CD14-positive monocyte (primary cell): ENCODE measurements around the gene CFAP70. TPM values are rescaled to one million over a fixed set of nuclear protein-coding genes. Genes with fewer than 3 reads are reported as not detected.

Experiments
- DNase-seq, 3 donors: peaks; one replicate each; pipeline ENCODE4 v3.0.0-alpha.2; 2011 to 2022
- H2AFZ ChIP-seq: 2 replicates; pipeline ENCODE4 v1.6.0; 2012; ENCODE audit warnings: mild to moderate bottlenecking, low read depth, low read length, inconsistent platforms; ENCODE audit not compliant: insufficient read depth, poor library complexity, severe bottlenecking
- H3K27ac ChIP-seq, 2 donors: 1 replicate in 1 of 2; 2 replicates in 1 of 2; pipeline ENCODE4 v1.5.1; 2012 to 2013; ENCODE audit warnings: low read length in 2 of 2, control low read depth in 1 of 2, inconsistent platforms in 1 of 2, low read depth in 1 of 2, mild to moderate bottlenecking in 1 of 2
- H3K27me3 ChIP-seq, 2 donors: one replicate each; pipeline versions ENCODE4 v1.6.0 to v1.6.1; 2011 to 2013; ENCODE audit warnings: low read length in 2 of 2; ENCODE audit not compliant: control insufficient read depth in 2 of 2, insufficient read depth in 2 of 2
- H3K36me3 ChIP-seq, 2 donors: replicated peaks in 1 of 2; 1 replicate in 1 of 2; 2 replicates in 1 of 2; pipeline versions ENCODE4 v1.5.1 to v1.6.1; 2012 to 2013; ENCODE audit warnings: low read length in 2 of 2, control low read depth in 1 of 2, inconsistent platforms in 1 of 2, mild to moderate bottlenecking in 1 of 2; ENCODE audit not compliant: insufficient read depth in 2 of 2, control insufficient read depth in 1 of 2
- H3K4me1 ChIP-seq, 2 donors: 1 replicate in 1 of 2; 2 replicates in 1 of 2; pipeline versions ENCODE4 v1.5.1 to v1.6.1; 2012 to 2013; ENCODE audit warnings: low read length in 2 of 2, control low read depth in 1 of 2, inconsistent platforms in 1 of 2, mild to moderate bottlenecking in 1 of 2, moderate library complexity in 1 of 2; ENCODE audit not compliant: insufficient read depth in 2 of 2, control insufficient read depth in 1 of 2
- H3K4me2 ChIP-seq: replicated peaks from 2 replicates; pipeline ENCODE3; 2012; ENCODE audit warnings: low read length, moderate library complexity, mild to moderate bottlenecking; ENCODE audit not compliant: poor library complexity, severe bottlenecking; ENCODE audit errors: extremely low read depth
- H3K4me3 ChIP-seq, 3 experiments: fragments of 200-600 bp in 1 of 3; sonication (generic) in 1 of 3; replicated peaks in 1 of 3; 1 replicate in 2 of 3; 2 replicates in 1 of 3; pipeline ENCODE4 v1.5.1; 2011 to 2013; ENCODE audit warnings: low read length in 3 of 3, mild to moderate bottlenecking in 3 of 3, control low read depth in 2 of 3, low read depth in 2 of 3, inconsistent platforms in 1 of 3, moderate library complexity in 1 of 3
- H3K79me2 ChIP-seq: 2 replicates; pipeline ENCODE4 v1.6.0; 2012; ENCODE audit warnings: mild to moderate bottlenecking, control low read depth, inconsistent platforms, low read length, moderate library complexity; ENCODE audit not compliant: insufficient read depth
- H3K9ac ChIP-seq: 2 replicates; pipeline ENCODE4 v1.6.0; 2017; ENCODE audit warnings: low read length, mild to moderate bottlenecking; ENCODE audit not compliant: insufficient read depth, poor library complexity, severe bottlenecking
- H3K9me3 ChIP-seq, 2 donors: replicated peaks in 1 of 2; 1 replicate in 1 of 2; 2 replicates in 1 of 2; pipeline versions ENCODE4 v1.5.1 to v1.6.1; 2012 to 2013; ENCODE audit warnings: low read length in 2 of 2, control low read depth in 1 of 2; ENCODE audit not compliant: control insufficient read depth in 1 of 2, insufficient read depth in 1 of 2
- H4K20me1 ChIP-seq: 2 replicates; pipeline ENCODE4 v1.6.0; 2012; ENCODE audit warnings: mild to moderate bottlenecking, low read length, control low read depth, moderate library complexity; ENCODE audit not compliant: insufficient read depth
- H3K27ac Mint-ChIP-seq, 7 donors: one replicate each; pipeline ENCODE4 v1.8.0; 2020; ENCODE audit warnings: mild to moderate bottlenecking in 7 of 7, mixed read lengths in 7 of 7, moderate library complexity in 6 of 7, inconsistent platforms in 2 of 7
- H3K27me3 Mint-ChIP-seq, 3 donors: one replicate each; pipeline ENCODE4 v1.8.0; 2021 to 2022; ENCODE audit warnings: low read depth in 3 of 3, mild to moderate bottlenecking in 3 of 3, mixed read lengths in 3 of 3, moderate library complexity in 3 of 3, inconsistent platforms in 1 of 3
- H3K36me3 Mint-ChIP-seq, 2 donors: one replicate each; pipeline ENCODE4 v1.8.0; 2020; ENCODE audit warnings: mixed read lengths in 2 of 2, inconsistent platforms in 1 of 2, mild to moderate bottlenecking in 1 of 2
- H3K4me1 Mint-ChIP-seq: one replicate; pipeline ENCODE4 v1.8.0; 2020; ENCODE audit warnings: mild to moderate bottlenecking, mixed read lengths
- H3K4me3 Mint-ChIP-seq, 2 donors: one replicate each; pipeline ENCODE4 v1.8.0; 2020; ENCODE audit warnings: mild to moderate bottlenecking in 2 of 2, mixed read lengths in 2 of 2, moderate library complexity in 1 of 2
- H3K9me3 Mint-ChIP-seq, 7 donors: one replicate each; pipeline ENCODE4 v1.8.0; 2020 to 2022; ENCODE audit warnings: mixed read lengths in 7 of 7, mild to moderate bottlenecking in 6 of 7, moderate library complexity in 6 of 7, inconsistent platforms in 2 of 7
- WGBS: methylation state at CpG from one replicate; pipeline ENCODE4 v1.1.5; 2013; ENCODE audit warnings: missing lambda C conversion rate; ENCODE audit not compliant: insufficient coverage; 5-methylcytosine and 5-hydroxymethylcytosine counted together
- intact Hi-C, 2 donors: fragments of 100-400 bp; cut with micrococcal nuclease; formaldehyde crosslinking; loops; one replicate each; pipeline versions ENCODE4 v1.15.0 to v1.15.1; 2023
- polyA plus RNA-seq, 3 donors: library from polyadenylated mRNA; depleted of rRNA in 1 of 3; unstranded in 2 of 3; stranded (reverse) in 1 of 3; fragments of 300-500 nt in 2 of 3; fragments of >200 nt in 1 of 3; fragmentation: Illumina TruSeq in 2 of 3; gene quantifications; 1 replicate in 2 of 3; 2 replicates in 1 of 3; pipeline ENCODE4 v1.2.3, GENCODE V29; 2012 to 2021
- TF ChIP-seq, protein P1 (sequence below): fragments of 200-600 bp; IDR thresholded peaks from one replicate; pipeline ENCODE4 v1.8.0; 2022; ENCODE audit warnings: antibody characterized with exemption, mild to moderate bottlenecking

CFAP70 gene
- polyA plus RNA-seq, 3 donors: 0.13 to 1.1 TPM; not detected in 1

DNA sequence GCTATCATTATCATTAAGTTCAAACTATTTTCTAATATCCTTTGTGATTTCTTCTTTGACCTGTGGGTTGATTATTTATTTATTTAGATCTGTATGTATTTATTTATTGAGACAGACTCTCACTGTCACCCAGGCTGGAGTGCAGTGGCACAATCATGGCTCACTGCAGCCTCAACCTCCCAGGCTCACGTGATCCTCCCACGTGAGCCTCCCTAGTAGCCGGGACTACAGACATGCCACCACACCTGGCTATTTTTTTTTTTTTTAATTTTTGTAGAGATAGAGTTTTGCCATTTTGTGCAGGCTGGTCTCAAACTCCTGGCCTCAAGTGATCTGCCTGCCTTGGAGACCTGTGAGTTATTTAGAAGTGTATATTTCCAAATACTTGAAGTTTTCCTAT, 77.6 kb downstream of the CFAP70 start:
- no peaks in the 10 kb centered on the region for H3K4me1 ChIP-seq
- DNase-seq: no peak
- H3K4me3 Mint-ChIP-seq: no peak overlapping the region
- H3K4me3 ChIP-seq: no peak overlapping the region
- H3K27ac Mint-ChIP-seq: no peak overlapping the region
- no peak overlapping the region for H3K9ac ChIP-seq
- H3K36me3 Mint-ChIP-seq: no peaks in the 10 kb centered on the region
- peaks cover 2 to 5% (median 4%) of the 10 kb centered on the region in 3 donors for H3K27me3 Mint-ChIP-seq
- H3K27ac ChIP-seq: no peak overlapping the region
- H3K9me3 Mint-ChIP-seq: peaks cover 0 to 3% (median 0%) of the 10 kb centered on the region in 7 donors
- no CpG with 5 or more reads among the region's 3 CpGs for WGBS
- intact Hi-C loops: no loop called here
- H3K4me2 ChIP-seq: no peak overlapping the region
- no peaks in the 10 kb centered on the region for H3K79me2 ChIP-seq
- H3K36me3 ChIP-seq: no peaks in the 10 kb centered on the region
- H2AFZ ChIP-seq: no peak overlapping the region
- no peaks in the 10 kb centered on the region for H4K20me1 ChIP-seq
- H3K9me3 ChIP-seq: no peaks in the 10 kb centered on the region
- no peaks in the 10 kb centered on the region for H3K4me1 Mint-ChIP-seq
- no peaks in the 10 kb centered on the region for H3K27me3 ChIP-seq
- TF ChIP-seq, protein P1, sequence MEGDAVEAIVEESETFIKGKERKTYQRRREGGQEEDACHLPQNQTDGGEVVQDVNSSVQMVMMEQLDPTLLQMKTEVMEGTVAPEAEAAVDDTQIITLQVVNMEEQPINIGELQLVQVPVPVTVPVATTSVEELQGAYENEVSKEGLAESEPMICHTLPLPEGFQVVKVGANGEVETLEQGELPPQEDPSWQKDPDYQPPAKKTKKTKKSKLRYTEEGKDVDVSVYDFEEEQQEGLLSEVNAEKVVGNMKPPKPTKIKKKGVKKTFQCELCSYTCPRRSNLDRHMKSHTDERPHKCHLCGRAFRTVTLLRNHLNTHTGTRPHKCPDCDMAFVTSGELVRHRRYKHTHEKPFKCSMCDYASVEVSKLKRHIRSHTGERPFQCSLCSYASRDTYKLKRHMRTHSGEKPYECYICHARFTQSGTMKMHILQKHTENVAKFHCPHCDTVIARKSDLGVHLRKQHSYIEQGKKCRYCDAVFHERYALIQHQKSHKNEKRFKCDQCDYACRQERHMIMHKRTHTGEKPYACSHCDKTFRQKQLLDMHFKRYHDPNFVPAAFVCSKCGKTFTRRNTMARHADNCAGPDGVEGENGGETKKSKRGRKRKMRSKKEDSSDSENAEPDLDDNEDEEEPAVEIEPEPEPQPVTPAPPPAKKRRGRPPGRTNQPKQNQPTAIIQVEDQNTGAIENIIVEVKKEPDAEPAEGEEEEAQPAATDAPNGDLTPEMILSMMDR: no peak

DNA sequence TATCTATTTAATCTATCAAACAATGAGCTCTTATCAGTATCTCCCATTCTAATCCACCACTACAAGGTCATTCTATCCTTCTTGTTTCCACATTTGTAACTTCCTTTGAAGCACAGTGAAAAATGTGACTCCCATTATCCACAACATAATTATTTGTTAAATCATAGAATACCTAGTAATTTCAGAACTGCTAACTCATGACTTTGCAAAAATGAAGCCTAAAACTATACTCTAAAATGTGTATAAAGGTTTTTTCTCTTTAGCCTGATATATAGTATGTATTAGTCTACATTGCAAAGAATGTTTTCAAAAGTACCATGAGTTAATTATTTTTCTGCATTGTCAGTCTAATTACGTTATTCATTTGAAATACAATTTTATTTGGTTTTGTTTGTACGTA, 94.2 kb downstream of the CFAP70 start:
- no peak for DNase-seq
- H3K27me3 Mint-ChIP-seq: peaks cover 0 to 7% (median 0%) of the 10 kb centered on the region in 3 donors
- H3K4me3 Mint-ChIP-seq: no peak overlapping the region
- Histone ChIP-seq H3K27me3 (no peaks in the 10 kb centered on the region), H3K27ac (no peak overlapping the region), H3K4me3 (no peak overlapping the region), H3K4me2 (no peak overlapping the region), H3K9ac (no peak overlapping the region), H2AFZ (no peak overlapping the region), H3K36me3 (no peaks in the 10 kb centered on the region), H3K79me2 (no peaks in the 10 kb centered on the region), H3K9me3 (peaks cover 7% of the 10 kb centered on the region in 2 donors), H3K4me1 (peaks cover 0 to 3% of the 10 kb centered on the region in 2 donors), H4K20me1 (no peaks in the 10 kb centered on the region)
- H3K36me3 Mint-ChIP-seq: peaks cover 0 to 1% of the 10 kb centered on the region in 2 donors
- no CpG with 5 or more reads among the region's 2 CpGs for WGBS
- H3K9me3 Mint-ChIP-seq: peaks cover 0 to 18% (median 12%) of the 10 kb centered on the region in 7 donors
- intact Hi-C loops: no loop called here
- H3K27ac Mint-ChIP-seq: no peak overlapping the region
- TF ChIP-seq, protein P1: no peak
- H3K4me1 Mint-ChIP-seq: peaks cover 7% of the 10 kb centered on the region
